Measurements from ENCODE around the gene HNRNPH2.

HNRNPH2 gene

GRCh38 chrX:101407748-101408531 lies at the start of gene HNRNPH2, which contains the start of gene GLA:
Gene HNRNPH2 (plus strand): TSS chrX:101408222. CDS start chrX:101411989, 3,767 bp downstream.
Gene GLA (minus strand): TSS chrX:101407925. CDS start chrX:101407903, 22 bp downstream.
- peak; percentile 96 for FAIRE-seq
- peak; percentile 97 for DNase-seq (ENCODE audit: low spot score)

GRCh38 chrX:101359966-101360365 lies 48.1 kb upstream of the HNRNPH2 start:
- DNase-seq (ENCODE audit: low spot score), result no peak
- FAIRE-seq, result no peak

GRCh38 chrX:101360390-101360789 lies 47.6 kb upstream of the HNRNPH2 start:
- DNase-seq (ENCODE audit: low spot score) (no peak), FAIRE-seq (no peak)

GRCh38 chrX:101362116-101362515 lies 45.9 kb upstream of the HNRNPH2 start:
- FAIRE-seq (no peak), DNase-seq (ENCODE audit: low spot score) (no peak)

- FAIRE-seq, result no peak
- no peak for DNase-seq (ENCODE audit: low spot score)
Observed at GRCh38 chrX:101362757-101363156, 45.3 kb upstream of the HNRNPH2 start.

- FAIRE-seq, result no peak
- DNase-seq (ENCODE audit: low spot score), result no peak
Observed at GRCh38 chrX:101365301-101365795, 42.7 kb upstream of the HNRNPH2 start.

- FAIRE-seq (no peak), DNase-seq (ENCODE audit: low spot score) (no peak)
Observed at GRCh38 chrX:101368800-101369199, 39.2 kb upstream of the HNRNPH2 start.

GRCh38 chrX:101369687-101370086 lies 38.3 kb upstream of the HNRNPH2 start:
- FAIRE-seq, result no peak
- DNase-seq (ENCODE audit: low spot score), result no peak

- FAIRE-seq, result no peak
- DNase-seq (ENCODE audit: low spot score), result no peak
Observed at GRCh38 chrX:101370888-101371504, 37.0 kb upstream of the HNRNPH2 start.

GRCh38 chrX:101377547-101377946 lies 30.5 kb upstream of the HNRNPH2 start:
- DNase-seq (ENCODE audit: low spot score) (no peak), FAIRE-seq (no peak)

GRCh38 chrX:101383679-101384205 lies 24.3 kb upstream of the HNRNPH2 start:
- DNase-seq (ENCODE audit: low spot score) (no peak), FAIRE-seq (no peak)

- FAIRE-seq, result no peak
- DNase-seq (ENCODE audit: low spot score), result no peak
Observed at GRCh38 chrX:101385026-101385684, 22.9 kb upstream of the HNRNPH2 start.

- DNase-seq (ENCODE audit: low spot score) (no peak), FAIRE-seq (no peak)
Observed at GRCh38 chrX:101385795-101386541, 22.1 kb upstream of the HNRNPH2 start, which contains the start of gene BTK. Gene BTK (minus strand): TSS chrX:101386191. CDS start chrX:101375284, 10,907 bp downstream.

- no peak for DNase-seq (ENCODE audit: low spot score)
- no peak for FAIRE-seq
Observed at GRCh38 chrX:101386542-101386885, 21.5 kb upstream of the HNRNPH2 start.

- no peak for FAIRE-seq
- no peak for DNase-seq (ENCODE audit: low spot score)
Observed at GRCh38 chrX:101388604-101389003, 19.4 kb upstream of the HNRNPH2 start.

GRCh38 chrX:101390664-101391525 lies 17.1 kb upstream of the HNRNPH2 start, which contains the start of gene RPL36A:
Gene RPL36A (plus strand): TSS chrX:101391011. CDS start chrX:101391044, 33 bp downstream.
- peak; percentile 81 for DNase-seq (ENCODE audit: low spot score)
- FAIRE-seq, result peak; percentile 42

GRCh38 chrX:101391831-101392230 lies 16.2 kb upstream of the HNRNPH2 start:
- FAIRE-seq (no peak), DNase-seq (ENCODE audit: low spot score) (no peak)

GRCh38 chrX:101393530-101394305 lies 14.3 kb upstream of the HNRNPH2 start:
- FAIRE-seq (no peak), DNase-seq (ENCODE audit: low spot score) (peak; percentile 6)

- no peak for FAIRE-seq
- DNase-seq (ENCODE audit: low spot score), result no peak
Observed at GRCh38 chrX:101394372-101394771, 13.7 kb upstream of the HNRNPH2 start.
